WTC11 (cell line): ENCODE measurements around the gene RNF183. TPM values are rescaled to one million over a fixed set of nuclear protein-coding genes. Genes with fewer than 3 reads are reported as not detected.

ENCODE experiments used
- ATAC-seq: fragments of 200-7000 bp; cut with Tn5 transposase; 2 replicates; pipeline ENCODE4 v1.10.0; 2021; ENCODE audit warnings: mild to moderate bottlenecking, moderate library complexity
- CTCF ChIA-PET: fragments of 300-600 bp; sonication (Branson Sonifier 250); formaldehyde crosslinking; loops from one replicate; lab custom pipeline; 2021; ENCODE audit warnings: antibody characterized with exemption; lab: Charles Lee
- POLR2A ChIA-PET: fragments of 350-600 bp; sonication (Branson Sonifier 250); formaldehyde crosslinking; loops from one replicate; lab custom pipeline; 2021; ENCODE audit warnings: antibody characterized with exemption; lab: Charles Lee
- DNase-seq: peaks from one replicate; pipeline ENCODE4 v3.0.0; 2021; ENCODE audit warnings: low spot score
- H3K27ac Mint-ChIP-seq: 2 replicates; pipeline ENCODE4 v1.8.0; 2021; ENCODE audit warnings: mixed read lengths
- H3K27me3 Mint-ChIP-seq: 2 replicates; pipeline ENCODE4 v1.8.0; 2021; ENCODE audit warnings: low read depth, mild to moderate bottlenecking, moderate library complexity, mixed read lengths
- H3K36me3 Mint-ChIP-seq: 2 replicates; pipeline ENCODE4 v1.8.0; 2021; ENCODE audit warnings: mixed read lengths
- H3K4me1 Mint-ChIP-seq: 2 replicates; pipeline ENCODE4 v1.8.0; 2022; ENCODE audit warnings: mixed read lengths
- H3K4me3 Mint-ChIP-seq: 2 replicates; pipeline ENCODE4 v1.8.0; 2021; ENCODE audit warnings: mild to moderate bottlenecking, moderate library complexity, mixed read lengths
- H3K9me3 Mint-ChIP-seq: 2 replicates; pipeline ENCODE4 v1.8.0; 2021; ENCODE audit warnings: mixed read lengths
- ATF3 ChIP-seq: sonication (generic); formaldehyde crosslinking; conservative IDR thresholded peaks from 2 replicates; pipeline ENCODE4 v1.8.1; 2022; ENCODE audit warnings: mild to moderate bottlenecking, missing genetic modification reagents
- ATF6 ChIP-seq: sonication (generic); formaldehyde crosslinking; IDR thresholded peaks from 2 replicates; pipeline ENCODE4 v1.8.1; 2023; ENCODE audit warnings: mild to moderate bottlenecking, missing genetic modification reagents
- CREB1 ChIP-seq: sonication (generic); formaldehyde crosslinking; IDR thresholded peaks from 2 replicates; pipeline ENCODE4 v1.8.0; 2023; ENCODE audit warnings: mild to moderate bottlenecking, missing genetic modification reagents
- E2F4 ChIP-seq: sonication (generic); formaldehyde crosslinking; IDR thresholded peaks from 2 replicates; pipeline ENCODE4 v1.8.1; 2022; ENCODE audit warnings: low read depth, mild to moderate bottlenecking, moderate library complexity, missing genetic modification reagents, borderline replicate concordance
- ELF4 ChIP-seq: sonication (generic); formaldehyde crosslinking; IDR thresholded peaks from 2 replicates; pipeline ENCODE4 v1.8.1; 2022; ENCODE audit warnings: low read depth, mild to moderate bottlenecking, moderate library complexity, missing genetic modification reagents
- EMX1 ChIP-seq: fragments of 250-450 bp; sonication (Bioruptor Pico); IDR thresholded peaks from 2 replicates; pipeline ENCODE4 v1.8.0; 2021; ENCODE audit warnings: mild to moderate bottlenecking
- FOXK1 ChIP-seq: sonication (generic); formaldehyde crosslinking; IDR thresholded peaks from 2 replicates; pipeline ENCODE4 v1.8.0; 2022; ENCODE audit warnings: mild to moderate bottlenecking, moderate library complexity, missing genetic modification reagents
- GRHL2 ChIP-seq: fragments of 250-450 bp; sonication (Bioruptor Pico); IDR thresholded peaks from 2 replicates; pipeline ENCODE4 v1.8.0; 2022; ENCODE audit warnings: mild to moderate bottlenecking, moderate library complexity; ENCODE audit not compliant: insufficient replicate concordance, severe bottlenecking
- GTF2I ChIP-seq: fragments of 250-450 bp; sonication (Bioruptor Pico); conservative IDR thresholded peaks from 2 replicates; pipeline ENCODE4 v1.4.0; 2021; ENCODE audit warnings: mild to moderate bottlenecking
- HMGXB4 ChIP-seq: sonication (generic); formaldehyde crosslinking; IDR thresholded peaks from 2 replicates; pipeline ENCODE4 v1.8.1; 2023; ENCODE audit warnings: mild to moderate bottlenecking, moderate library complexity, missing genetic modification reagents
- IRF2 ChIP-seq: sonication (generic); formaldehyde crosslinking; IDR thresholded peaks from 2 replicates; pipeline ENCODE4 v1.8.0; 2022; ENCODE audit warnings: low read depth, missing genetic modification reagents, borderline replicate concordance
- JAZF1 ChIP-seq: fragments of 250-450 bp; sonication (Bioruptor Pico); IDR thresholded peaks from 2 replicates; pipeline ENCODE4 v1.9.0; 2021; ENCODE audit warnings: moderate library complexity, mild to moderate bottlenecking, inconsistent platforms
- NR3C1 ChIP-seq: sonication (generic); formaldehyde crosslinking; conservative IDR thresholded peaks from 2 replicates; pipeline ENCODE4 v1.8.1; 2023; ENCODE audit warnings: low read depth, mild to moderate bottlenecking, missing genetic modification reagents
- SMAD3 ChIP-seq: sonication (generic); formaldehyde crosslinking; IDR thresholded peaks from 2 replicates; pipeline ENCODE4 v1.8.0; 2022; ENCODE audit warnings: missing genetic modification reagents, mild to moderate bottlenecking, borderline replicate concordance
- TEAD4 ChIP-seq: sonication (generic); formaldehyde crosslinking; IDR thresholded peaks from 2 replicates; pipeline ENCODE4 v1.8.0; 2022; ENCODE audit warnings: mild to moderate bottlenecking, missing genetic modification reagents
- TP53 ChIP-seq: sonication (generic); formaldehyde crosslinking; IDR thresholded peaks from 2 replicates; pipeline ENCODE4 v1.8.1; 2023; ENCODE audit warnings: mild to moderate bottlenecking, missing genetic modification reagents
- USF1 ChIP-seq: sonication (generic); formaldehyde crosslinking; IDR thresholded peaks from 2 replicates; pipeline ENCODE4 v1.8.0; 2022; ENCODE audit warnings: mild to moderate bottlenecking, missing genetic modification reagents
- ZBTB21 ChIP-seq: sonication (generic); formaldehyde crosslinking; IDR thresholded peaks from 2 replicates; pipeline ENCODE4 v1.8.1; 2023; ENCODE audit warnings: mild to moderate bottlenecking, missing genetic modification reagents, borderline replicate concordance
- ZNF121 ChIP-seq: sonication (generic); formaldehyde crosslinking; IDR thresholded peaks from 2 replicates; pipeline ENCODE4 v1.8.0; 2023; ENCODE audit warnings: missing genetic modification reagents
- ZNF281 ChIP-seq: sonication (generic); formaldehyde crosslinking; IDR thresholded peaks from 2 replicates; pipeline ENCODE4 v1.8.0; 2023; ENCODE audit warnings: mild to moderate bottlenecking, missing genetic modification reagents
- ZNF425 ChIP-seq: fragments of 250-450 bp; sonication (Bioruptor Pico); conservative IDR thresholded peaks from 2 replicates; pipeline ENCODE4 v1.9.0; 2021; ENCODE audit warnings: mild to moderate bottlenecking
- ZNF512 ChIP-seq: sonication (generic); formaldehyde crosslinking; IDR thresholded peaks from 2 replicates; pipeline ENCODE4 v1.8.1; 2022; ENCODE audit warnings: missing genetic modification reagents, borderline replicate concordance
- total RNA-seq: library from RNA; stranded (reverse); gene quantifications from 3 replicates; pipeline ENCODE4 v1.2.3, GENCODE V29; 2021

Gene RNF183
- total RNA-seq, 1 experiment from 2014 or later = 0.17 TPM

GRCh38 chr9:113317777-113318176 lies 14.6 kb upstream of the RNF183 start:
- Mint-ChIP-seq H3K4me1 (no peaks in the 10 kb centered on the region), H3K4me3 (no peak overlapping the region), H3K36me3 (no peaks in the 10 kb centered on the region), H3K27me3 (peaks cover 20% of the 10 kb centered on the region), H3K9me3 (no peaks in the 10 kb centered on the region), H3K27ac (no peak overlapping the region)
- DNase-seq (no peak), ATAC-seq (peak; percentile 22; the same call in 1 of the 2 replicates)
- ChIA-PET POLR2A (no interaction called here), CTCF (interaction anchor here (0.6 to 1.2 kb wide), 3 partner anchors 21 to 33 kb away, joined by 3 to 4 read pairs (median 3); no protein-coding TSS in a partner anchor)
- TF ChIP-seq GTF2I (CRISPR knock-in tag) (no peak), E2F4 (CRISPR knock-in tag) (no peak), ATF6 (CRISPR knock-in tag) (no peak), ZNF281 (CRISPR knock-in tag) (no peak), IRF2 (CRISPR knock-in tag) (no peak), HMGXB4 (CRISPR knock-in tag) (no peak), FOXK1 (CRISPR knock-in tag) (no peak), NR3C1 (no peak), CREB1 (CRISPR knock-in tag) (no peak), JAZF1 (no peak), ELF4 (CRISPR knock-in tag) (no peak), GRHL2 (CRISPR knock-in tag) (no peak), TEAD4 (CRISPR knock-in tag) (no peak), SMAD3 (CRISPR knock-in tag) (no peak), ZBTB21 (CRISPR knock-in tag) (no peak), EMX1 (CRISPR knock-in tag) (no peak), ATF3 (CRISPR knock-in tag) (no peak)

- POLR2A ChIA-PET = no interaction called here
- DNase-seq = no peak
- H3K36me3 Mint-ChIP-seq = no peaks in the 10 kb centered on the region
- no peak overlapping the region for H3K27ac Mint-ChIP-seq
- peaks cover 9% of the 10 kb centered on the region for H3K27me3 Mint-ChIP-seq
- no peaks in the 10 kb centered on the region for H3K4me1 Mint-ChIP-seq
- CTCF ChIA-PET = interaction anchor here (0.6 to 1.7 kb wide), 3 partner anchors 41 to 342 kb away, joined by 3 to 4 read pairs (median 3); no protein-coding TSS in a partner anchor
- no peak for ATAC-seq
- no peak overlapping the region for H3K4me3 Mint-ChIP-seq
- H3K9me3 Mint-ChIP-seq = no peaks in the 10 kb centered on the region
- TF ChIP-seq USF1 (CRISPR knock-in tag) (no peak), TP53 (CRISPR knock-in tag) (no peak), ZNF512 (no peak), ZNF121 (CRISPR knock-in tag) (no peak), ZNF425 (CRISPR knock-in tag) (no peak)
Measured at GRCh38 chr9:113316030-113316429, 12.9 kb upstream of the RNF183 start.
